SK-N-SH (cell line): ENCODE data around the gene RPL7L1. TPM values are rescaled to one million over a fixed set of nuclear protein-coding genes. Genes with fewer than 3 reads are reported as not detected.

Experiments used
- CTCF ChIA-PET: fragments of 300-600, 350-600 bp; formaldehyde crosslinking; extraction: SDS; loops from one replicate; lab custom pipeline; 2021; lab: Yijun Ruan, JAX
- POLR2A ChIA-PET: fragments of 350-600 bp; sonication (Branson Sonifier 250); formaldehyde crosslinking; extraction: SDS; loops from one replicate; lab custom pipeline; 2020; ENCODE audit warnings: antibody characterized with exemption, inconsistent platforms; lab: Yijun Ruan, JAX
- DNase-seq: peaks from one replicate; pipeline ENCODE4 v3.0.0; 2012
- H2AFZ ChIP-seq: fragments of 200-600 bp; sonication (generic); 2 replicates; pipeline ENCODE4 v1.8.1; 2016; ENCODE audit warnings: antibody characterized with exemption, mild to moderate bottlenecking, low read depth
- H3F3A ChIP-seq: fragments of 200-600 bp; sonication (generic); replicated peaks from 2 replicates; pipeline ENCODE3; 2016; ENCODE audit warnings: antibody characterized with exemption, mild to moderate bottlenecking; ENCODE audit not compliant: insufficient read depth
- H3K27ac ChIP-seq, 2 experiments: fragments of 200-500 bp in 1 of 2; fragments of 200-600 bp in 1 of 2; sonication (Bioruptor generic) in 1 of 2; sonication (generic), shearing (Covaris generic) in 1 of 2; 2 replicates each; pipeline versions ENCODE4 v1.5.1 to v1.6.1; 2014 to 2016; ENCODE audit warnings: low read depth in 2 of 2, inconsistent platforms in 1 of 2, low read length in 1 of 2, mild to moderate bottlenecking in 1 of 2, mixed read lengths in 1 of 2
- H3K27me3 ChIP-seq: fragments of 200-600 bp; sonication (generic), shearing (Covaris generic); 2 replicates; pipeline ENCODE4 v1.6.1; 2016; ENCODE audit warnings: mixed run types; ENCODE audit not compliant: insufficient read depth
- H3K36me3 ChIP-seq, 2 experiments: fragments of 200-500 bp in 1 of 2; fragments of 200-600 bp in 1 of 2; sonication (Bioruptor generic) in 1 of 2; sonication (generic) in 1 of 2; replicated peaks in 1 of 2; 2 replicates each; pipeline versions ENCODE3 to v1.5.1; 2014 to 2016; ENCODE audit warnings: low read length in 1 of 2, mild to moderate bottlenecking in 1 of 2; ENCODE audit not compliant: insufficient read depth in 2 of 2, control insufficient read depth in 1 of 2
- H3K4me1 ChIP-seq, 2 experiments: fragments of 200-500 bp in 1 of 2; fragments of 200-600 bp in 1 of 2; sonication (Bioruptor generic) in 1 of 2; sonication (generic), shearing (Covaris generic) in 1 of 2; 2 replicates each; pipeline versions ENCODE4 v1.5.1 to v1.6.1; 2014 to 2016; ENCODE audit warnings: low read depth in 1 of 2, low read length in 1 of 2, mixed run types in 1 of 2; ENCODE audit not compliant: insufficient read depth in 2 of 2, control insufficient read depth in 1 of 2
- H3K4me2 ChIP-seq: fragments of 200-600 bp; sonication (generic), shearing (Covaris generic); 2 replicates; pipeline ENCODE4 v1.6.1; 2017; ENCODE audit warnings: mixed run types
- H3K4me3 ChIP-seq, 2 experiments: fragments of 200-500 bp in 1 of 2; fragments of 200-600 bp in 1 of 2; sonication (Bioruptor generic) in 1 of 2; sonication (generic), shearing (Covaris generic) in 1 of 2; 2 replicates each; pipeline versions ENCODE4 v1.5.1 to v1.8.1; 2014 to 2016; ENCODE audit warnings: low read depth in 2 of 2, inconsistent platforms in 1 of 2, low read length in 1 of 2, mild to moderate bottlenecking in 1 of 2, mixed read lengths in 1 of 2, moderate library complexity in 1 of 2
- H3K79me2 ChIP-seq: fragments of 200-600 bp; sonication (generic); 2 replicates; pipeline ENCODE4 v1.8.1; 2017; ENCODE audit warnings: mild to moderate bottlenecking; ENCODE audit not compliant: insufficient read depth
- H3K9ac ChIP-seq: fragments of 200-600 bp; sonication (generic); 2 replicates; pipeline ENCODE4 v1.6.1; 2017; ENCODE audit warnings: mixed run types
- H3K9me2 ChIP-seq: fragments of 200-600 bp; sonication (generic); 2 replicates; pipeline ENCODE4 v1.6.1; 2017; ENCODE audit warnings: mixed run types
- H3K9me3 ChIP-seq: fragments of 200-600 bp; sonication (generic); 2 replicates; pipeline ENCODE4 v1.6.1; 2017; ENCODE audit warnings: mixed run types, mild to moderate bottlenecking, moderate library complexity
- H4K20me1 ChIP-seq: fragments of 200-600 bp; sonication (generic); 2 replicates; pipeline ENCODE4 v1.6.1; 2017; ENCODE audit warnings: mild to moderate bottlenecking, mixed run types; ENCODE audit not compliant: insufficient read depth
- CHD2 ChIP-seq: fragments of 150-350 bp; IDR thresholded peaks from 2 replicates; pipeline ENCODE4 v1.6.1; 2018; ENCODE audit warnings: low read length; ENCODE audit not compliant: partially characterized antibody
- CTCF ChIP-seq: fragments of 200-600 bp; sonication (generic); IDR thresholded peaks from 2 replicates; pipeline ENCODE4 v1.6.1; 2017; ENCODE audit warnings: antibody characterized with exemption, mild to moderate bottlenecking, moderate library complexity
- EP300 ChIP-seq, 2 experiments: IDR thresholded peaks; 2 replicates each; pipeline versions ENCODE4 v1.4.0 to v1.6.1; 2012; ENCODE audit warnings: borderline replicate concordance in 1 of 2, low read depth in 1 of 2, low read length in 1 of 2
- GATA2 ChIP-seq: sonication (generic); formaldehyde crosslinking; IDR thresholded peaks from 2 replicates; pipeline ENCODE4 v1.5.0; 2020; ENCODE audit warnings: mild to moderate bottlenecking, missing genetic modification reagents
- MAX ChIP-seq: IDR thresholded peaks from 2 replicates; pipeline ENCODE4 v1.4.0; 2012; ENCODE audit warnings: low read depth
- PBX3 ChIP-seq: IDR thresholded peaks from 2 replicates; pipeline ENCODE4; 2012
- POLR2AphosphoS5 ChIP-seq: IDR thresholded peaks from 2 replicates; pipeline ENCODE4 v1.6.1; 2012; ENCODE audit warnings: low read depth, low read length
- RAD21 ChIP-seq: IDR thresholded peaks from 2 replicates; pipeline ENCODE4 v1.6.1; 2012; ENCODE audit warnings: mild to moderate bottlenecking, low read length
- RCOR1 ChIP-seq: fragments of 150-350 bp; IDR thresholded peaks from 2 replicates; pipeline ENCODE4 v1.6.1; 2017; ENCODE audit warnings: antibody characterized with exemption, low read length
- RXRA ChIP-seq: IDR thresholded peaks from 2 replicates; pipeline ENCODE4 v1.4.0; 2012; ENCODE audit warnings: low read depth, mild to moderate bottlenecking, borderline replicate concordance
- SMC3 ChIP-seq: IDR thresholded peaks from 2 replicates; pipeline ENCODE4 v1.6.1; 2012; ENCODE audit warnings: low read depth, low read length, improper control_type of control experiment
- TCF12 ChIP-seq: IDR thresholded peaks from 2 replicates; pipeline ENCODE4 v1.4.0; 2012
- TEAD4 ChIP-seq: IDR thresholded peaks from 2 replicates; pipeline ENCODE4 v1.4.0; 2012; ENCODE audit warnings: mild to moderate bottlenecking, borderline replicate concordance; ENCODE audit not compliant: insufficient read depth
- USF1 ChIP-seq: IDR thresholded peaks from 2 replicates; pipeline ENCODE4 v1.4.0; 2012; ENCODE audit warnings: low read depth, borderline replicate concordance
- USF2 ChIP-seq: fragments of 150-350 bp; IDR thresholded peaks from 2 replicates; pipeline ENCODE4 v1.6.1; 2017; ENCODE audit warnings: antibody characterized with exemption, low read length, low read depth, borderline replicate concordance
- WGBS: methylation state at CpG from one replicate; pipeline ENCODE4 v1.1.6; 2017; ENCODE audit warnings: low lambda C conversion rate; 5-methylcytosine and 5-hydroxymethylcytosine counted together
- polyA plus RNA-seq, 3 experiments: library from polyadenylated mRNA; depleted of rRNA; stranded (reverse); fragments of >200 nt; gene quantifications; 2 replicates each; pipeline ENCODE4 v1.2.3, GENCODE V29; 2012

Gene RPL7L1
- polyA plus RNA-seq, 1 of the 3 experiments (the other 2 are of a cell fraction) = 22.1 TPM

- Histone ChIP-seq H3K27ac (no peak overlapping the region), H4K20me1 (no peaks in the 10 kb centered on the region)
These were observed 25.1 kb downstream of the RPL7L1 start for GRCh38 chr6:42904467-42904866.

More at GRCh38 chr6:42904467-42904866, 25.1 kb downstream of the RPL7L1 start:
- Histone ChIP-seq H3K4me1 (peaks cover 0 to 7% of the 10 kb centered on the region in 2 experiments; a peak in 2 of 4 replicates), H2AFZ (no peak overlapping the region), H3K4me3 (no peak overlapping the region), H3K79me2 (no peaks in the 10 kb centered on the region), H3K9me2 (no peaks in the 10 kb centered on the region), H3K9me3 (no peaks in the 10 kb centered on the region), H3F3A (no peaks in the 10 kb centered on the region), H3K4me2 (no peak overlapping the region), H3K36me3 (no peaks in the 10 kb centered on the region), H3K27me3 (no peaks in the 10 kb centered on the region), H3K9ac (no peak overlapping the region)
- no peak for DNase-seq
- TF ChIP-seq USF1 = no peak
- TF ChIP-seq SMC3 = no peak
- TF ChIP-seq RXRA = no peak
- no peak for TF ChIP-seq CTCF
- TF ChIP-seq POLR2AphosphoS5 = no peak
- TF ChIP-seq PBX3 = no peak
- TF ChIP-seq RCOR1 = no peak
- no peak for TF ChIP-seq EP300 (IDR thresholded peaks at IDR 0.05; ENCODE audit: borderline replicate concordance in 1 of 2, low read depth in 1 of 2, low read length in 1 of 2)
- no peak for TF ChIP-seq TEAD4
- no peak for TF ChIP-seq RAD21
- no peak for TF ChIP-seq GATA2 (CRISPR knock-in tag)
- TF ChIP-seq CHD2 = no peak
- no peak for TF ChIP-seq TCF12
- no peak for TF ChIP-seq MAX
- no peak for TF ChIP-seq USF2
- ChIA-PET POLR2A (interaction anchor here (0.6 kb wide), 1 partner anchor 465 kb away, joined by 5 read pairs; no protein-coding TSS in a partner anchor), CTCF (interaction anchor here (1.0 to 1.8 kb wide), 3 partner anchors 25 to 239 kb away, joined by 3 to 7 read pairs (median 3); partner anchors contain the start of gene CNPY3)
- 96% methylated on average over 10 of the region's 10 CpGs for WGBS
